ENCODE results near the gene PTCSC3. TPM values are rescaled to one million over a fixed set of nuclear protein-coding genes. Genes with fewer than 3 reads are reported as not detected.

The PTCSC3 gene
- total and polyA plus RNA-seq, 2 experiments from 2014 or later, result not detected

- TF ChIP-seq ZNF462 (CRISPR knock-in tag; IDR thresholded peaks at IDR 0.05), result no peak
- no peak for TF ChIP-seq ETS1 (IDR thresholded peaks at IDR 0.05)
- TF ChIP-seq CTCF (conservative IDR thresholded peaks at IDR 0.05; ENCODE audit: low read depth in 2 of 2), result no peak
- no peak for TF ChIP-seq ZNF331 (CRISPR knock-in tag; IDR thresholded peaks at IDR 0.05; ENCODE audit: low read depth)
- H3K9me2 ChIP-seq (ENCODE audit: insufficient read depth), result no peaks in the 10 kb centered on the region
- H3F3A ChIP-seq (replicated peaks; ENCODE audit: low read depth), result no peaks in the 10 kb centered on the region
- Mint-ChIP-seq H3K4me3 (no peak overlapping the region), H3K4me1 (peaks cover 5% of the 10 kb centered on the region), H3K27ac (no peak overlapping the region), H3K36me3 (ENCODE audit: low read depth) (no peaks in the 10 kb centered on the region), H3K27me3 (ENCODE audit: insufficient read depth, low read depth, poor library complexity) (no peaks in the 10 kb centered on the region), H3K9me3 (no peaks in the 10 kb centered on the region)
- ATAC-seq (no peak), DNase-seq (ENCODE audit: low spot score) (no peak)
- H3K4me3 ChIP-seq, result no peak overlapping the region
- H3K27ac ChIP-seq (ENCODE audit: low read depth), result no peak overlapping the region
- no peaks in the 10 kb centered on the region for H3K27me3 ChIP-seq (ENCODE audit: insufficient read depth)
- no peaks in the 10 kb centered on the region for H3K36me3 ChIP-seq (ENCODE audit: insufficient read depth)
- no peak overlapping the region for H2AFZ ChIP-seq
- H3K79me2 ChIP-seq (replicated peaks; ENCODE audit: insufficient read depth), result no peaks in the 10 kb centered on the region
- H4K20me1 ChIP-seq (replicated peaks; ENCODE audit: insufficient read depth), result no peaks in the 10 kb centered on the region
- no peak overlapping the region for H3K4me2 ChIP-seq
- 0 out of 2 replicates have a peak, but pooled peaks cover under 1% of the 10 kb centered on the region for H3K4me1 ChIP-seq (ENCODE audit: insufficient read depth)
Observed at GRCh38 chr14:36134038-36134437, 42.5 kb downstream of the PTCSC3 start.
